HFF-Myc (cell line): ENCODE data around the gene PKP1.
A peak's percentile ranks its signal among the peaks of the same experiment; 100 is the strongest.
"Not testable (repeated sequence)": the region's sequence is repeated elsewhere in the genome, so short reads cannot be mapped to it uniquely, and the experiment has no call there.

Experiments
- DNase-seq: peaks from one replicate; pipeline ENCODE4 v3.0.0-alpha.2; 2011; ENCODE audit warnings: low read depth; ENCODE audit errors: extremely low read depth
- H3K4me3 ChIP-seq: replicated peaks from 2 replicates; pipeline ENCODE4 v1.5.1; 2011; ENCODE audit warnings: low read depth, mild to moderate bottlenecking, control low read depth, low read length
- CTCF ChIP-seq: IDR thresholded peaks from 2 replicates; pipeline ENCODE4 v1.5.1; 2012; ENCODE audit warnings: mild to moderate bottlenecking, low read depth, low read length, control low read depth; ENCODE audit errors: missing control alignments

The PKP1 gene

GRCh38 chr1:201282931-201283829, at the start of gene PKP1:
PKP1 (plus strand) TSS chr1:201283506; CDS start chr1:201283703, 197 bp downstream.
- no peak for DNase-seq
- TF ChIP-seq CTCF = no peak
- peak within 1 kb of the TSS; percentile 12; the same call in 1 of the 2 replicates for H3K4me3 ChIP-seq

- DNase-seq, H3K4me3 ChIP-seq: not testable (repeated sequence)
These were observed 43.7 kb upstream of the PKP1 start for GRCh38 chr1:201239646-201240045.

GRCh38 chr1:201240171-201240570, 43.1 kb upstream of the PKP1 start:
- no peak overlapping the region for H3K4me3 ChIP-seq
- no peak for DNase-seq
- no peak for TF ChIP-seq CTCF

- no peak for TF ChIP-seq CTCF
- DNase-seq = no peak
- no peak overlapping the region for H3K4me3 ChIP-seq
These were observed 41.6 kb upstream of the PKP1 start for GRCh38 chr1:201241736-201242135.

GRCh38 chr1:201245082-201245481, 38.2 kb upstream of the PKP1 start:
- H3K4me3 ChIP-seq = no peak overlapping the region
- TF ChIP-seq CTCF = no peak
- no peak for DNase-seq

- TF ChIP-seq CTCF = no peak
- H3K4me3 ChIP-seq = no peak overlapping the region
- no peak for DNase-seq
These were observed 34.4 kb upstream of the PKP1 start for GRCh38 chr1:201248721-201249559.
